ENCODE results near the gene HPSE2. TPM values are rescaled to one million over a fixed set of nuclear protein-coding genes. Genes with fewer than 3 reads are reported as not detected.

HPSE2 gene
- total and polyA plus RNA-seq, 2 experiments from 2014 or later, result 0.10 to 0.24 TPM

- TF ChIP-seq, protein P1, sequence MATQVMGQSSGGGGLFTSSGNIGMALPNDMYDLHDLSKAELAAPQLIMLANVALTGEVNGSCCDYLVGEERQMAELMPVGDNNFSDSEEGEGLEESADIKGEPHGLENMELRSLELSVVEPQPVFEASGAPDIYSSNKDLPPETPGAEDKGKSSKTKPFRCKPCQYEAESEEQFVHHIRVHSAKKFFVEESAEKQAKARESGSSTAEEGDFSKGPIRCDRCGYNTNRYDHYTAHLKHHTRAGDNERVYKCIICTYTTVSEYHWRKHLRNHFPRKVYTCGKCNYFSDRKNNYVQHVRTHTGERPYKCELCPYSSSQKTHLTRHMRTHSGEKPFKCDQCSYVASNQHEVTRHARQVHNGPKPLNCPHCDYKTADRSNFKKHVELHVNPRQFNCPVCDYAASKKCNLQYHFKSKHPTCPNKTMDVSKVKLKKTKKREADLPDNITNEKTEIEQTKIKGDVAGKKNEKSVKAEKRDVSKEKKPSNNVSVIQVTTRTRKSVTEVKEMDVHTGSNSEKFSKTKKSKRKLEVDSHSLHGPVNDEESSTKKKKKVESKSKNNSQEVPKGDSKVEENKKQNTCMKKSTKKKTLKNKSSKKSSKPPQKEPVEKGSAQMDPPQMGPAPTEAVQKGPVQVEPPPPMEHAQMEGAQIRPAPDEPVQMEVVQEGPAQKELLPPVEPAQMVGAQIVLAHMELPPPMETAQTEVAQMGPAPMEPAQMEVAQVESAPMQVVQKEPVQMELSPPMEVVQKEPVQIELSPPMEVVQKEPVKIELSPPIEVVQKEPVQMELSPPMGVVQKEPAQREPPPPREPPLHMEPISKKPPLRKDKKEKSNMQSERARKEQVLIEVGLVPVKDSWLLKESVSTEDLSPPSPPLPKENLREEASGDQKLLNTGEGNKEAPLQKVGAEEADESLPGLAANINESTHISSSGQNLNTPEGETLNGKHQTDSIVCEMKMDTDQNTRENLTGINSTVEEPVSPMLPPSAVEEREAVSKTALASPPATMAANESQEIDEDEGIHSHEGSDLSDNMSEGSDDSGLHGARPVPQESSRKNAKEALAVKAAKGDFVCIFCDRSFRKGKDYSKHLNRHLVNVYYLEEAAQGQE (IDR thresholded peaks at IDR 0.05; ENCODE audit: unreplicated experiment), result no peak
- no peak for TF ChIP-seq EZH2phosphoT487 (IDR thresholded peaks at IDR 0.05; ENCODE audit: unreplicated experiment)
- TF ChIP-seq JUNB (IDR thresholded peaks at IDR 0.05; ENCODE audit: unreplicated experiment), result no peak
- TF ChIP-seq CREB1 (CRISPR knock-in tag; IDR thresholded peaks at IDR 0.05; ENCODE audit: low read depth), result no peak
These were observed 230.4 kb downstream of the HPSE2 start (continued) for GRCh38 chr10:99005254-99005653.

- H3K36me3 ChIP-seq (ENCODE audit: insufficient read depth), result no peaks in the 10 kb centered on the region
- peaks cover 6% of the 10 kb centered on the region; the same call in 1 of the 2 replicates for H3K9me2 ChIP-seq (ENCODE audit: insufficient read depth)
- no peak overlapping the region for H3K27ac ChIP-seq (ENCODE audit: low read depth)
- TF ChIP-seq EZH2phosphoT487 (IDR thresholded peaks at IDR 0.05; ENCODE audit: unreplicated experiment) (no peak), ZNF114 (CRISPR knock-in tag; IDR thresholded peaks at IDR 0.05) (no peak)
- no peak overlapping the region for H3K4me2 ChIP-seq
- H3K27ac Mint-ChIP-seq, result no peak overlapping the region
- no peaks in the 10 kb centered on the region for H3K27me3 Mint-ChIP-seq (ENCODE audit: insufficient read depth, low read depth, poor library complexity)
- H3K4me1 ChIP-seq (ENCODE audit: insufficient read depth), result no peaks in the 10 kb centered on the region
- H3K79me2 ChIP-seq (replicated peaks; ENCODE audit: insufficient read depth), result no peaks in the 10 kb centered on the region
- DNase-seq (ENCODE audit: low spot score), result no peak
- H3K9me3 Mint-ChIP-seq, result peaks cover 13% of the 10 kb centered on the region
- no peak overlapping the region for H2AFZ ChIP-seq
- H3K36me3 Mint-ChIP-seq (ENCODE audit: low read depth), result peaks cover 6% of the 10 kb centered on the region; the same call in 1 of the 3 replicates
- no peaks in the 10 kb centered on the region for H3F3A ChIP-seq (replicated peaks; ENCODE audit: low read depth)
- no peak for ATAC-seq
- H3K4me3 Mint-ChIP-seq, result no peak overlapping the region
- no peak overlapping the region for H3K4me3 ChIP-seq
- no peaks in the 10 kb centered on the region; the same call in 2 of the 3 replicates for H3K4me1 Mint-ChIP-seq
- no peaks in the 10 kb centered on the region for H4K20me1 ChIP-seq (replicated peaks; ENCODE audit: insufficient read depth)
- no peaks in the 10 kb centered on the region for H3K27me3 ChIP-seq (ENCODE audit: insufficient read depth)
These were observed 230.9 kb downstream of the HPSE2 start for GRCh38 chr10:99004738-99005137.

GRCh38 chr10:99002392-99002791, 233.3 kb downstream of the HPSE2 start:
- Histone ChIP-seq H3K4me1 (ENCODE audit: insufficient read depth) (no peaks in the 10 kb centered on the region), H3K27ac (ENCODE audit: low read depth) (no peak overlapping the region), H4K20me1 (replicated peaks; ENCODE audit: insufficient read depth) (no peaks in the 10 kb centered on the region), H3K4me2 (no peak overlapping the region), H3F3A (replicated peaks; ENCODE audit: low read depth) (no peaks in the 10 kb centered on the region), H3K36me3 (ENCODE audit: insufficient read depth) (no peaks in the 10 kb centered on the region), H2AFZ (no peak overlapping the region), H3K4me3 (no peak overlapping the region), H3K27me3 (ENCODE audit: insufficient read depth) (no peaks in the 10 kb centered on the region), H3K9me2 (ENCODE audit: insufficient read depth) (peaks cover 6% of the 10 kb centered on the region; the same call in 1 of the 2 replicates), H3K79me2 (replicated peaks; ENCODE audit: insufficient read depth) (no peaks in the 10 kb centered on the region)
- Mint-ChIP-seq H3K27me3 (ENCODE audit: insufficient read depth, low read depth, poor library complexity) (no peaks in the 10 kb centered on the region), H3K36me3 (ENCODE audit: low read depth) (peaks cover 6% of the 10 kb centered on the region; the same call in 1 of the 3 replicates), H3K27ac (no peak overlapping the region), H3K4me1 (no peaks in the 10 kb centered on the region), H3K9me3 (peaks cover 13% of the 10 kb centered on the region), H3K4me3 (no peak overlapping the region)
- DNase-seq (ENCODE audit: low spot score) (no peak), ATAC-seq (no peak)
- TF ChIP-seq CREB1 (CRISPR knock-in tag; IDR thresholded peaks at IDR 0.05; ENCODE audit: low read depth) (no peak), CTCF (conservative IDR thresholded peaks at IDR 0.05; ENCODE audit: low read depth in 2 of 2) (no peak), NANOG (IDR thresholded peaks at IDR 0.05; ENCODE audit: borderline replicate concordance) (no peak), POLR2AphosphoS5 (IDR thresholded peaks at IDR 0.05; ENCODE audit: low read depth) (no peak)

All from GM23338 (cell line).